Transverse colon (tissue), 3 donors: ENCODE results near the gene FAM20B.

ENCODE experiments used
- POLR2A ChIP-seq: fragments of 450-650 bp; IDR thresholded peaks from one replicate; pipeline ENCODE4 v1.6.1; 2016; ENCODE audit warnings: antibody characterized with exemption, mild to moderate bottlenecking, moderate library complexity
- TF ChIP-seq, protein P1 (sequence below), 5 experiments: fragments of 200-600 bp in 3 of 5; fragments of 450-650 bp in 2 of 5; sonication (generic) in 3 of 5; IDR thresholded peaks; 1 replicate in 2 of 5; 2 replicates in 3 of 5; pipeline ENCODE4 v1.5.1; 2016 to 2017; ENCODE audit warnings: antibody characterized with exemption in 5 of 5, inconsistent platforms in 3 of 5, mild to moderate bottlenecking in 2 of 5, moderate library complexity in 1 of 5

DNA sequence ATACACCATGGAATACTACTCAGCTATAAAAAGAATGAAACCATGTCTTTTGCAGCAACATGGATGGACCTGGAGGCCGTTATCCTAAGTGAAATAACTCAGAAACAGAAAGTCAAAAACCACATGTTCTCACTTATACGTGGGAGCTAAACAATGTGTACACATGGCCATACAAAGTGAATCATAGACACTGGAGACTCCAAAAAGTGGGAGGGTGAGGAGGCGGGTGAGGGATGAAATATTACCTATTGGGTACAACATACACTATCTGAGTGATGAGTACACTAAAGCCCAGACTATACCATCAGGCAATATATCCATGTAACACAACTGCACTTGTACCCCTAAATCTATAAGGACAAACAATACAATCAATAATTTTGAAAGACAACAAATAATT lies 39.5 kb upstream of the FAM20B start:
- TF ChIP-seq, protein P1, sequence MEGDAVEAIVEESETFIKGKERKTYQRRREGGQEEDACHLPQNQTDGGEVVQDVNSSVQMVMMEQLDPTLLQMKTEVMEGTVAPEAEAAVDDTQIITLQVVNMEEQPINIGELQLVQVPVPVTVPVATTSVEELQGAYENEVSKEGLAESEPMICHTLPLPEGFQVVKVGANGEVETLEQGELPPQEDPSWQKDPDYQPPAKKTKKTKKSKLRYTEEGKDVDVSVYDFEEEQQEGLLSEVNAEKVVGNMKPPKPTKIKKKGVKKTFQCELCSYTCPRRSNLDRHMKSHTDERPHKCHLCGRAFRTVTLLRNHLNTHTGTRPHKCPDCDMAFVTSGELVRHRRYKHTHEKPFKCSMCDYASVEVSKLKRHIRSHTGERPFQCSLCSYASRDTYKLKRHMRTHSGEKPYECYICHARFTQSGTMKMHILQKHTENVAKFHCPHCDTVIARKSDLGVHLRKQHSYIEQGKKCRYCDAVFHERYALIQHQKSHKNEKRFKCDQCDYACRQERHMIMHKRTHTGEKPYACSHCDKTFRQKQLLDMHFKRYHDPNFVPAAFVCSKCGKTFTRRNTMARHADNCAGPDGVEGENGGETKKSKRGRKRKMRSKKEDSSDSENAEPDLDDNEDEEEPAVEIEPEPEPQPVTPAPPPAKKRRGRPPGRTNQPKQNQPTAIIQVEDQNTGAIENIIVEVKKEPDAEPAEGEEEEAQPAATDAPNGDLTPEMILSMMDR (IDR thresholded peaks at IDR 0.05): no peak
- TF ChIP-seq POLR2A: no peak
